ENCODE data around the gene PPP2R2B.
"Not testable (repeated sequence)": the region's sequence is repeated elsewhere in the genome, so short reads cannot be mapped to it uniquely, and the experiment has no call there.

The PPP2R2B gene

DNA sequence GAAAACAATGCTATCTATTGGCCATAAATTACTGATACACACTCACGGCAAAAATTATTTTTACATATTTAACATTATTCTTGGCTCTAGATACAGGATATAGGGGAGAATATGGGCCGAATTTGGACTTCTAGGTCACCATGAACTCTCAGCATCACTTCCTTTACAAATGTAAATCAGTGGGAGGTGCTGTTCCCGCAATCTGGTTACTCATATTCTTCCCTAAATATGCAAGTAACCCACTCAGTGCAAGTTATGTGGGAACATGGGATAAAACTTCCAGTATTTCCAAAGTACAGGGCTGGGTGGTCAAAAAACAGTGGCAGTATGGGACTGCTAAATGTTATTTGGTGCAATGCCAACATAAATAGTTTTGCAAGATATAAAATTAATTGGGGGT, 145.6 kb downstream of the PPP2R2B start:
- H3K4me3 ChIP-seq (ENCODE audit: low read depth in 1 of 2, low read length in 1 of 2): no peak overlapping the region
- no peaks in the 10 kb centered on the region for H3K9me3 ChIP-seq
- H3K4me1 ChIP-seq (ENCODE audit: control insufficient read depth in 1 of 2, insufficient read depth in 1 of 2, low read depth in 1 of 2, low read length in 1 of 2): no peaks in the 10 kb centered on the region
- TF ChIP-seq, protein P1, sequence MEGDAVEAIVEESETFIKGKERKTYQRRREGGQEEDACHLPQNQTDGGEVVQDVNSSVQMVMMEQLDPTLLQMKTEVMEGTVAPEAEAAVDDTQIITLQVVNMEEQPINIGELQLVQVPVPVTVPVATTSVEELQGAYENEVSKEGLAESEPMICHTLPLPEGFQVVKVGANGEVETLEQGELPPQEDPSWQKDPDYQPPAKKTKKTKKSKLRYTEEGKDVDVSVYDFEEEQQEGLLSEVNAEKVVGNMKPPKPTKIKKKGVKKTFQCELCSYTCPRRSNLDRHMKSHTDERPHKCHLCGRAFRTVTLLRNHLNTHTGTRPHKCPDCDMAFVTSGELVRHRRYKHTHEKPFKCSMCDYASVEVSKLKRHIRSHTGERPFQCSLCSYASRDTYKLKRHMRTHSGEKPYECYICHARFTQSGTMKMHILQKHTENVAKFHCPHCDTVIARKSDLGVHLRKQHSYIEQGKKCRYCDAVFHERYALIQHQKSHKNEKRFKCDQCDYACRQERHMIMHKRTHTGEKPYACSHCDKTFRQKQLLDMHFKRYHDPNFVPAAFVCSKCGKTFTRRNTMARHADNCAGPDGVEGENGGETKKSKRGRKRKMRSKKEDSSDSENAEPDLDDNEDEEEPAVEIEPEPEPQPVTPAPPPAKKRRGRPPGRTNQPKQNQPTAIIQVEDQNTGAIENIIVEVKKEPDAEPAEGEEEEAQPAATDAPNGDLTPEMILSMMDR (IDR thresholded peaks at IDR 0.05): no peak
- H3K36me3 ChIP-seq: no peaks in the 10 kb centered on the region
- no peak overlapping the region for H3K27ac ChIP-seq
- H3K27me3 ChIP-seq: no peaks in the 10 kb centered on the region

DNA sequence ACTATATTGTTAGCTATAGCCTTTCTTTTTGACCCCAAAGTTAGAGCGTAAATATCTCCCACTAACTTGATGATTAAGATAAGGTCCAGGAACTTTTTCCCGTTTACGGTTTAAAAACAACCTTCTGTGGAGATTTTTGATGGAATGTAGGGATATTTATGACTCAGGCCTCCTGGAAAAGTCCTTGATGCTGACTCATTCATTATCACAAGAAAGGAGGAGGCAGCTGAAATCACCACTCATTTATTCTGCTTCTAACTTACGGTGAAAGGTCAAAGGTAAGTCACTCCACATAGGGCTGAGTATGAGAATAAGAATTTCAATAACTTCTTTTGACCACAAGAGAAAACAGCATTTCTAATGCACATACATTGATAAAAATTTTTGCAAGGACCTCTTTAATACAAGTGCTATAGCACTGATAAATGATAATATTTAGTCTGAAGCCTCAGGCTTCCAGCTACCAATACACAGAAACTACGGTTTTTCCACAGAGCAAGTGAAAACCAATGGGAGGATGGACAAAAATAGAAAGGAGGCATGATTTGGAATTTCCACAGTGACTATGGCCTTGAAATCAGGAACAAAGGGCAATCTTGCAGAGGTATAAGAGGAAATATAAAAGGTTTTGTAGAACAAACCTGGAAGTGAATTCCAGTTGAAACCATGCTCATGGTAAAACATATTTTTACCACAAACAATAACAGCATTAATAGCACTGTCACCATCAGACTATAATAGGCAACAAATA, 146.5 kb downstream of the PPP2R2B start:
- no peak overlapping the region for H3K27ac ChIP-seq
- no peak overlapping the region for H3K4me3 ChIP-seq (ENCODE audit: low read depth in 1 of 2, low read length in 1 of 2)
- H3K9me3 ChIP-seq: no peaks in the 10 kb centered on the region
- H3K27me3 ChIP-seq: no peaks in the 10 kb centered on the region
- TF ChIP-seq, protein P1 (IDR thresholded peaks at IDR 0.05): no peak
- no peaks in the 10 kb centered on the region for H3K36me3 ChIP-seq
- no peaks in the 10 kb centered on the region for H3K4me1 ChIP-seq (ENCODE audit: control insufficient read depth in 1 of 2, insufficient read depth in 1 of 2, low read depth in 1 of 2, low read length in 1 of 2)

GRCh38 chr5:146728746-146729145, 149.8 kb downstream of the PPP2R2B start:
- not testable (repeated sequence) for H3K4me1 ChIP-seq (ENCODE audit: control insufficient read depth in 1 of 2, insufficient read depth in 1 of 2, low read depth in 1 of 2, low read length in 1 of 2); H3K36me3 ChIP-seq; H3K27ac ChIP-seq; H3K9me3 ChIP-seq; H3K4me3 ChIP-seq (ENCODE audit: low read depth in 1 of 2, low read length in 1 of 2); H3K27me3 ChIP-seq

- Histone ChIP-seq H3K36me3 (no peaks in the 10 kb centered on the region), H3K9me3 (no peaks in the 10 kb centered on the region), H3K27ac (no peak overlapping the region), H3K4me3 (ENCODE audit: low read depth in 1 of 2, low read length in 1 of 2) (no peak overlapping the region), H3K4me1 (ENCODE audit: control insufficient read depth in 1 of 2, insufficient read depth in 1 of 2, low read depth in 1 of 2, low read length in 1 of 2) (no peaks in the 10 kb centered on the region), H3K27me3 (no peaks in the 10 kb centered on the region)
- TF ChIP-seq, protein P1 (IDR thresholded peaks at IDR 0.05): no peak
These were observed 151.7 kb downstream of the PPP2R2B start for GRCh38 chr5:146726891-146727290.

DNA sequence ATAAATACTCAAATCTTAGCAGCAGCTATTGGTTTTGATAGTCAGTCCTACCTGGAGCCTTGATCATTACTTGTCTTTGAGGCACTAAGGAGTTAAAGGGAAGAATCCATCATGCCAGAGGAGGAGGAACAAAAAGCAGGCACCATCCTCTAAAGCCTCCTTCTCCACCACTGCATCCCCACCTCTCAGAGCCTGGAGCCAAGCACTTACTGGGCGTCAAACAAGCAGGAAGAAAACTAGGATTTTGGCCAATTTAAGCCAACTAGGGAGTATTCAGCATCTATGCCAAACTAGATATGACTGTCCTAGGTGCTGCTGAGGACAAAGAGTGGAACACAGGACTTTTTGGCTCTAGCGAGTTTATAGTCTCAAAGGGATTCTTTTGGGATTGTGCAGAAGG, 152.5 kb downstream of the PPP2R2B start:
- Histone ChIP-seq H3K27ac (no peak overlapping the region), H3K9me3 (no peaks in the 10 kb centered on the region), H3K27me3 (no peaks in the 10 kb centered on the region), H3K4me3 (ENCODE audit: low read depth in 1 of 2, low read length in 1 of 2) (no peak overlapping the region), H3K4me1 (ENCODE audit: control insufficient read depth in 1 of 2, insufficient read depth in 1 of 2, low read depth in 1 of 2, low read length in 1 of 2) (no peaks in the 10 kb centered on the region), H3K36me3 (no peaks in the 10 kb centered on the region)
- TF ChIP-seq, protein P1 (IDR thresholded peaks at IDR 0.05): no peak

GRCh38 chr5:146725025-146725424, 153.5 kb downstream of the PPP2R2B start:
- no peaks in the 10 kb centered on the region for H3K27me3 ChIP-seq
- no peaks in the 10 kb centered on the region for H3K4me1 ChIP-seq (ENCODE audit: control insufficient read depth in 1 of 2, insufficient read depth in 1 of 2, low read depth in 1 of 2, low read length in 1 of 2)
- H3K36me3 ChIP-seq: no peaks in the 10 kb centered on the region
- TF ChIP-seq, protein P1 (IDR thresholded peaks at IDR 0.05): no peak
- no peak overlapping the region for H3K4me3 ChIP-seq (ENCODE audit: low read depth in 1 of 2, low read length in 1 of 2)
- no peaks in the 10 kb centered on the region for H3K9me3 ChIP-seq
- H3K27ac ChIP-seq: no peak overlapping the region

Data from neutrophil (primary cell).